ENCODE measurements around the gene DAPK2.

DNA sequence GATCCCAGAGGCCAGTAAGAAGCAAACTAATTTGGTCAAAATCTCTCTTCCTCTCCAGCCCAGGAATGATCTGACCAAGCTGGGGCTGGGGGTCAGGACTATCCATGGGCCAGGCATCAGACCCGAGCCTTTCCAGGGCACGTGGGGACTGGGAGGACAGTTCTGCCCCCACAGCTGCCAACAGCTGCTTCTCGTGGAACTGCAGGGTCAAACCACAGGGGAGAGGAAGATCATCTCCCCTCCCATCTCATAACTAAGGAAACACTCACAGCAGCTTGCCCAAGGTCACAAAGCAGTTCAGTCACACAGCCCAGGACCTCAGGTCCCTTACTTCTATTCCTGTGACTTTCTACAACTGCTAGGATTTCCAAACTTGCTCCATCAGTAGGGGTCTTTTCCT, 47.1 kb downstream of the DAPK2 start:
- TF ChIP-seq, protein P1, sequence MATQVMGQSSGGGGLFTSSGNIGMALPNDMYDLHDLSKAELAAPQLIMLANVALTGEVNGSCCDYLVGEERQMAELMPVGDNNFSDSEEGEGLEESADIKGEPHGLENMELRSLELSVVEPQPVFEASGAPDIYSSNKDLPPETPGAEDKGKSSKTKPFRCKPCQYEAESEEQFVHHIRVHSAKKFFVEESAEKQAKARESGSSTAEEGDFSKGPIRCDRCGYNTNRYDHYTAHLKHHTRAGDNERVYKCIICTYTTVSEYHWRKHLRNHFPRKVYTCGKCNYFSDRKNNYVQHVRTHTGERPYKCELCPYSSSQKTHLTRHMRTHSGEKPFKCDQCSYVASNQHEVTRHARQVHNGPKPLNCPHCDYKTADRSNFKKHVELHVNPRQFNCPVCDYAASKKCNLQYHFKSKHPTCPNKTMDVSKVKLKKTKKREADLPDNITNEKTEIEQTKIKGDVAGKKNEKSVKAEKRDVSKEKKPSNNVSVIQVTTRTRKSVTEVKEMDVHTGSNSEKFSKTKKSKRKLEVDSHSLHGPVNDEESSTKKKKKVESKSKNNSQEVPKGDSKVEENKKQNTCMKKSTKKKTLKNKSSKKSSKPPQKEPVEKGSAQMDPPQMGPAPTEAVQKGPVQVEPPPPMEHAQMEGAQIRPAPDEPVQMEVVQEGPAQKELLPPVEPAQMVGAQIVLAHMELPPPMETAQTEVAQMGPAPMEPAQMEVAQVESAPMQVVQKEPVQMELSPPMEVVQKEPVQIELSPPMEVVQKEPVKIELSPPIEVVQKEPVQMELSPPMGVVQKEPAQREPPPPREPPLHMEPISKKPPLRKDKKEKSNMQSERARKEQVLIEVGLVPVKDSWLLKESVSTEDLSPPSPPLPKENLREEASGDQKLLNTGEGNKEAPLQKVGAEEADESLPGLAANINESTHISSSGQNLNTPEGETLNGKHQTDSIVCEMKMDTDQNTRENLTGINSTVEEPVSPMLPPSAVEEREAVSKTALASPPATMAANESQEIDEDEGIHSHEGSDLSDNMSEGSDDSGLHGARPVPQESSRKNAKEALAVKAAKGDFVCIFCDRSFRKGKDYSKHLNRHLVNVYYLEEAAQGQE (IDR thresholded peaks at IDR 0.05; ENCODE audit: insufficient read depth in 1 of 2, low read depth in 2 of 2, low read length in 2 of 2), result no peak
- no peak for TF ChIP-seq POLR2AphosphoS5 (IDR thresholded peaks at IDR 0.05; ENCODE audit: low read depth, low read length)
- no peak for TF ChIP-seq TAF1 (IDR thresholded peaks at IDR 0.05; ENCODE audit: borderline replicate concordance, insufficient read depth, low read length)

All from PFSK-1 (cell line).